DND-41 (cell line): ENCODE data around the gene CRYGB.

Source experiments
- CTCF ChIP-seq: IDR thresholded peaks from 2 replicates; pipeline ENCODE4 v1.5.1; 2012; ENCODE audit warnings: borderline replicate concordance, low read length, moderate library complexity, mild to moderate bottlenecking; ENCODE audit not compliant: poor library complexity, severe bottlenecking; ENCODE audit errors: extremely low read depth
- EZH2 ChIP-seq: IDR thresholded peaks from 3 replicates; pipeline ENCODE4 v1.6.1; 2012; ENCODE audit warnings: borderline replicate concordance, low read depth, mild to moderate bottlenecking, moderate library complexity, low read length, inconsistent platforms; ENCODE audit not compliant: severe bottlenecking

DNA sequence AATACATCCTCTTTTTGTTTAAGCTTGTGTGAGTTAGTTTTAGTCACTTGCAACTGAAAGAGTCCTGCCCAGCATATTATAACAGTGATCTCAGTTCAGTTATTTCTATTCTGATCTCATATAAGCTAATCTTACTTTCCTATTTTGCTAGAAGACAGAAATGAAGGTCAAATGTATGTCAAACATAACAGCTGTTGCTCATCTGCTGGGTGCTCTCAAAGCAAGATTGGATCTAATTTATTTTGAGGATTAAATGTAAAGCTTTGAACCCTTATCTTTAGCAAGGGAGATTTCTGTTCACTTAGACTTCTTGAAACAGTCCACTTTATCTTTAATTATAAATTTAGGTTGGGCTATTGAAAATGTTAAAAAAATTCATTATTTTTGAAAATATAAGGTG, 52.8 kb downstream of the CRYGB start:
- no peak for TF ChIP-seq CTCF
- TF ChIP-seq EZH2, result no peak
